PC-3 (cell line): Measurements from ENCODE around the gene ATG4A. TPM values are rescaled to one million over a fixed set of nuclear protein-coding genes. Genes with fewer than 3 reads are reported as not detected.

Experiments used
- ATAC-seq: fragments of 200-7000 bp; cut with Tn5 transposase; 2 replicates; pipeline ENCODE4 v1.9.1; 2020; ENCODE audit warnings: mild to moderate bottlenecking, moderate library complexity
- BruUV-seq: library from RNA; stranded (reverse); fragments of 400-500 nt; replicated peaks from 2 replicates; lab custom pipeline; 2021; lab: Mats Ljungman, UMichigan
- CTCF ChIA-PET: fragments of 300-600 bp; sonication (Branson Sonifier 250); formaldehyde crosslinking; loops from one replicate; lab custom pipeline; 2022; ENCODE audit warnings: antibody characterized with exemption; lab: Charles Lee
- POLR2A ChIA-PET: fragments of 300-600 bp; sonication (Branson Sonifier 250); formaldehyde crosslinking; loops from one replicate; lab custom pipeline; 2022; ENCODE audit warnings: antibody characterized with exemption; ENCODE audit not compliant: unreplicated experiment; lab: Charles Lee
- DNase-seq: peaks from one replicate; pipeline ENCODE4 v3.0.0-alpha.2; 2015
- H2AFZ ChIP-seq: fragments of 300-600 bp; sonication (generic); 2 replicates; pipeline ENCODE4 v1.6.0; 2016; ENCODE audit warnings: antibody characterized with exemption, low read length
- H3F3A ChIP-seq: fragments of 300-600 bp; sonication (generic); one replicate; pipeline ENCODE4 v1.6.0; 2017; ENCODE audit warnings: antibody characterized with exemption, low read length, control low read depth, mild to moderate bottlenecking; ENCODE audit not compliant: unreplicated experiment
- H3K27ac ChIP-seq: fragments of 300-600 bp; sonication (generic); 2 replicates; pipeline ENCODE4 v1.5.1; 2016; ENCODE audit warnings: mild to moderate bottlenecking, low read length
- H3K27me3 ChIP-seq: fragments of 300-600 bp; sonication (generic); 2 replicates; pipeline ENCODE4 v1.6.1; 2016; ENCODE audit warnings: low read length, mixed read lengths
- H3K36me3 ChIP-seq: fragments of 300-600 bp; sonication (generic); 2 replicates; pipeline ENCODE4 v1.6.1; 2016; ENCODE audit warnings: low read depth, mixed run types, low read length, mixed read lengths
- H3K4me1 ChIP-seq: fragments of 300-600 bp; sonication (generic); 2 replicates; pipeline ENCODE4 v1.5.1; 2016; ENCODE audit warnings: low read length; ENCODE audit not compliant: insufficient read depth
- H3K4me2 ChIP-seq: fragments of 300-600 bp; sonication (generic); 2 replicates; pipeline ENCODE4 v1.6.0; 2016; ENCODE audit warnings: low read length
- H3K4me3 ChIP-seq: fragments of 300-600 bp; sonication (generic); 2 replicates; pipeline ENCODE4 v1.5.1; 2016; ENCODE audit warnings: mild to moderate bottlenecking, low read length, mixed read lengths
- H3K79me2 ChIP-seq: fragments of 300-600 bp; sonication (generic); 2 replicates; pipeline ENCODE4 v1.6.1; 2017; ENCODE audit warnings: low read length, mixed read lengths
- H3K9ac ChIP-seq: fragments of 300-600 bp; sonication (generic); 2 replicates; pipeline ENCODE4 v1.6.0; 2016; ENCODE audit warnings: mild to moderate bottlenecking, low read length
- H3K9me2 ChIP-seq: fragments of 300-600 bp; sonication (generic); replicated peaks from 2 replicates; pipeline ENCODE4 v1.6.1; 2016; ENCODE audit warnings: mixed run types, low read length, mixed read lengths
- H3K9me3 ChIP-seq: fragments of 300-600 bp; sonication (generic); 2 replicates; pipeline ENCODE4 v1.6.1; 2016; ENCODE audit warnings: low read length, mixed read lengths
- H4K20me1 ChIP-seq: fragments of 300-600 bp; sonication (generic); 2 replicates; pipeline ENCODE4 v1.6.1; 2016; ENCODE audit warnings: low read length, mixed read lengths
- CTCF ChIP-seq: fragments of 300-600 bp; sonication (generic); conservative IDR thresholded peaks from 2 replicates; pipeline ENCODE4 v1.5.1; 2017; ENCODE audit warnings: antibody characterized with exemption, low read depth, mild to moderate bottlenecking, low read length
- EZH2 ChIP-seq: fragments of 300-600 bp; sonication (generic); IDR thresholded peaks from one replicate; pipeline ENCODE4 v1.6.1; 2017; ENCODE audit warnings: antibody characterized with exemption, mild to moderate bottlenecking, low read length; ENCODE audit not compliant: unreplicated experiment
- EZH2phosphoT487 ChIP-seq: fragments of 300-600 bp; sonication (generic); IDR thresholded peaks from 2 replicates; pipeline ENCODE4 v1.6.1; 2018; ENCODE audit warnings: mild to moderate bottlenecking, antibody characterized with exemption, low read length, borderline replicate concordance
- intact Hi-C: fragments of 100-400 bp; cut with micrococcal nuclease; formaldehyde crosslinking; loops from 2 replicates; pipeline ENCODE4 v1.9.0; 2023
- total RNA-seq: library from RNA; depleted of rRNA; stranded (reverse); fragments of >200 nt; gene quantifications from 2 replicates; pipeline ENCODE4 v1.2.3, GENCODE V29; 2014

The ATG4A gene
- total RNA-seq, 1 experiment from 2014 or later: 15.0 TPM

- Histone ChIP-seq H3K36me3 (no peaks in the 10 kb centered on the region), H3K4me2 (no peak overlapping the region), H3K9me3 (no peaks in the 10 kb centered on the region), H4K20me1 (no peaks in the 10 kb centered on the region), H3K4me3 (no peak overlapping the region), H3K79me2 (no peaks in the 10 kb centered on the region), H3K27me3 (no peaks in the 10 kb centered on the region), H3K9ac (no peak overlapping the region), H3F3A (no peaks in the 10 kb centered on the region), H3K4me1 (no peaks in the 10 kb centered on the region), H3K9me2 (no peaks in the 10 kb centered on the region), H3K27ac (no peak overlapping the region), H2AFZ (no peak overlapping the region)
- POLR2A ChIA-PET: no interaction called here
- TF ChIP-seq EZH2phosphoT487: no peak
- TF ChIP-seq CTCF: no peak
- CTCF ChIA-PET: no interaction called here
- intact Hi-C loops: no loop called here
- no TSS peak for BruUV-seq
- ATAC-seq (no peak), DNase-seq (no peak)
These were observed 65.4 kb downstream of the ATG4A start for GRCh38 chrX:108156934-108157466.

- no peak for TF ChIP-seq EZH2phosphoT487
- no peak for TF ChIP-seq CTCF
- no peak for TF ChIP-seq EZH2
- H3K27me3 ChIP-seq: no peaks in the 10 kb centered on the region
- H3K4me1 ChIP-seq: peaks cover 1% of the 10 kb centered on the region; the same call in 1 of the 2 replicates
- no peak overlapping the region for H3K4me2 ChIP-seq
- no peaks in the 10 kb centered on the region for H3F3A ChIP-seq
- no peak overlapping the region for H3K4me3 ChIP-seq
- no peak overlapping the region for H3K9ac ChIP-seq
- no peak overlapping the region for H3K27ac ChIP-seq
- H3K79me2 ChIP-seq: no peaks in the 10 kb centered on the region
- no peak for ATAC-seq
- intact Hi-C loops: no loop called here
- no peak for DNase-seq
- POLR2A ChIA-PET: no interaction called here
- H3K9me3 ChIP-seq: no peaks in the 10 kb centered on the region
- no peak overlapping the region for H2AFZ ChIP-seq
- BruUV-seq: no TSS peak
- H3K36me3 ChIP-seq: no peaks in the 10 kb centered on the region
- CTCF ChIA-PET: no interaction called here
- H4K20me1 ChIP-seq: no peaks in the 10 kb centered on the region
- H3K9me2 ChIP-seq: no peaks in the 10 kb centered on the region
These were observed 66.0 kb downstream of the ATG4A start for GRCh38 chrX:108157628-108158027.

- intact Hi-C loops: no loop called here
- ChIA-PET CTCF (no interaction called here), POLR2A (no interaction called here)
- DNase-seq (no peak), ATAC-seq (no peak)
- no peak overlapping the region for H3K27ac ChIP-seq
- H3K27me3 ChIP-seq: no peaks in the 10 kb centered on the region
- H3F3A ChIP-seq: no peaks in the 10 kb centered on the region
- no peaks in the 10 kb centered on the region for H3K36me3 ChIP-seq
- H3K4me2 ChIP-seq: no peak overlapping the region
- BruUV-seq: no TSS peak
- H2AFZ ChIP-seq: no peak overlapping the region
- no peak overlapping the region for H3K4me3 ChIP-seq
- H3K4me1 ChIP-seq: peaks cover 10% of the 10 kb centered on the region; the same call in 1 of the 2 replicates
- H3K79me2 ChIP-seq: no peaks in the 10 kb centered on the region
- H4K20me1 ChIP-seq: no peaks in the 10 kb centered on the region
- no peak overlapping the region for H3K9ac ChIP-seq
- no peaks in the 10 kb centered on the region for H3K9me3 ChIP-seq
- TF ChIP-seq EZH2phosphoT487: no peak
- no peak for TF ChIP-seq CTCF
- no peak for TF ChIP-seq EZH2
- no peaks in the 10 kb centered on the region for H3K9me2 ChIP-seq
These were observed 67.6 kb downstream of the ATG4A start for GRCh38 chrX:108159028-108159670.
